K562 treated with DMSO at 1 percent for 12 hours (cell line): ENCODE results near the gene CENPVL2. TPM values are rescaled to one million over a fixed set of nuclear protein-coding genes. Genes with fewer than 3 reads are reported as not detected.

Experiments
- total RNA-seq: library from RNA; unstranded; fragments of 300-600 nt; gene quantifications from 2 replicates; pipeline ENCODE4 v1.2.3, GENCODE V29; 2022; ENCODE audit not compliant: insufficient read depth

CENPVL2 gene
- not detected in 2 replicates for total RNA-seq

DNA sequence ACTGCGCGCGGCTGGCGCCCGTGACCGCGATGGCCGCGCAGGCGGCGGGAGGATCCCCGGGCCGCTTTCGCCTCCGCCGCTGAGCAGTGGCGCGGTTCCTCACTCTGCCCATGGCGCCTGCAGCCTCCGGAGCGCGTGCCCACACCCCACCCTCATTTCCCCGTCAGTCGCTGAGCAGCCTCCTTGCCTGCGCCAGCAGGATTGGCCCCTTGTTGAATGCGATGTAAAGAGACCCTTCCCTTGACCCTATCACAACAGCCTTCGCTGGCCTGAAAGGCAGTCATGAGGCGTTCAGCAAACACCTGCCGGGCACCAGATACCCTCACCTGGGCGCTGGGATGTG is at the start of gene CENPVL2:
TSS of gene CENPVL2 (minus strand) at position 112 of the 343 bp plus-strand sequence. CDS start at position 112, 0 bp downstream.

DNA sequence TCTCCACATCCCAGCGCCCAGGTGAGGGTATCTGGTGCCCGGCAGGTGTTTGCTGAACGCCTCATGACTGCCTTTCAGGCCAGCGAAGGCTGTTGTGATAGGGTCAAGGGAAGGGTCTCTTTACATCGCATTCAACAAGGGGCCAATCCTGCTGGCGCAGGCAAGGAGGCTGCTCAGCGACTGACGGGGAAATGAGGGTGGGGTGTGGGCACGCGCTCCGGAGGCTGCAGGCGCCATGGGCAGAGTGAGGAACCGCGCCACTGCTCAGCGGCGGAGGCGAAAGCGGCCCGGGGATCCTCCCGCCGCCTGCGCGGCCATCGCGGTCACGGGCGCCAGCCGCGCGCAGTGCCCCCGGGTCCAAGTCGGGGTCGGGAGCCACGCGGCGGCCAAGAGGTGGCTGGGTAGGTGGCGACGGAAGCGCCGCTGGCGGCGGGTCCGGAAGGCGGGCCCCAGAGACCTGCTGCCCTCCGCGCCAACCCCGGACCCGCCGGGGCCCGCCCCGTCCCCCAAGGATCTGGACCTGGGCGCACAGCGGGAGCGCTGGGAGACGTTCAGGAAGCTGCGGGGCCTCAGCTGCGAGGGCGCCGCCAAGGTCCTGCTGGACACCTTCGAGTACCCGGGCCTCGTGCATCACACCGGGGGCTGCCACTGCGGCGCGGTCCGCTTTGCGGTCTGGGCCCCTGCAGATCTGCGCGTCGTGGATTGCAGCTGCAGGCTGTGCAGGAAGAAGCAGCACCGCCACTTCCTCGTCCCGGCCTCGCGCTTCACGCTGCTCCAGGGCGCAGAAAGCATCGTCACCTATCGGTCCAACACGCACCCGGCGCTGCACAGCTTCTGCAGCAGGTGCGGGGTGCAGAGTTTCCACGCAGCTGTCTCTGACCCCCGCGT is 27.9 kb upstream of the CENPVL2 start, which contains the start of gene CENPVL1:
TSS of gene CENPVL1 (plus strand) at position 236 of the 888 bp plus-strand sequence. CDS start at position 236, 0 bp downstream.

Other genes starting within 250 kb of the CENPVL2 start
- not detected in 2 replicates for gene NUDT11, start 186.2 kb downstream of the CENPVL2 start, total RNA-seq
- gene CENPVL3, start 63.9 kb downstream of the CENPVL2 start, total RNA-seq: not detected in 2 replicates
- not detected in 2 replicates for gene CENPVL1, start 27.7 kb upstream of the CENPVL2 start, total RNA-seq
- 1.5 and 6.6 TPM in 2 replicates for gene GSPT2, start 60.6 kb upstream of the CENPVL2 start, total RNA-seq
- gene MAGED1, start 210.8 kb upstream of the CENPVL2 start, total RNA-seq: 13.0 and 22.1 TPM in 2 replicates